SKM-1 (cell line): ENCODE measurements around the gene GCKR.

Experiments used
- DNase-seq: peaks from one replicate; lab custom pipeline; 2025; ENCODE audit not compliant: unreplicated experiment; lab: John Stamatoyannopoulos, UW

GCKR gene

DNA sequence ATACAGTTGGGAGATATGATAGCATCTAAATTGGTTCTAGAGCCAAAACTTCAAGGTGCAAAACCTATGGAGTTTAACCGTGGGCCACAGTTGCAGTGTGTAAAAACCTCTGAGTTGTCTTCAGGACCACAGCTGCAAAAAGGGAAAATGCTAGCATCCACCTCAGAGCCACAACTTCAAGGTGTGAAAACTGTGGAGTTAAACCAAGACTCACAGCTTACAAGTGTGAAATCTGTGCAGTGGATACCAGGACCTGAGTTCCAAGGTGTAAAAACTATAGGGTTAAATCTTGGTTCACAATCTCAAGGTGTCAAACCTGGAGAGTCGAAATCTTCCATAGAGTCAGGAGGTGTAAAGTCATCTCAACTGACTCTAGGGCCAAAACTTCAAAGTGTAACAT, 75.8 kb downstream of the GCKR start:
- DNase-seq: no peak

DNA sequence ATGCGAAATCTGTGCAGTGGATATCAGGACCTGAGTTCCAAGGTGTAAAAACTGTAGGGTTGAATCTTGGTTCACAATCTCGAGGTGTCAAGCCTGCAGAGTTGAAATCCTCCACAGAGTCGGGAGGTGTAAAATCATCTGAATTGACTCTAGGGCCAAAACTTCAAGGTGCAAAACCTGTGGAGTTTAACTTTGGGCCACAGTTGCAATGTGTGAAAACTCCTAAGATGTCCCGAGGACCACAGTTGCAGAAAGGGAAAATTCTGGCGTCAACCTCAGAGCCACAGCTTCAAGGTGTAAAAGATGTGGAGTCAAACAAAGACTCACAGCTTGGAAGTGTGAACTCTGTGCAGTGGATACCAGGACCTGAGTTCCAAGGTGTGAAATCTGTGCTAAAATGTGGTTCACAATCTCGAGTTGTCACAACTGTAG, 76.4 kb downstream of the GCKR start:
- DNase-seq: no peak
